GM12891 (cell line): ENCODE data around the gene RANGAP1.

ENCODE experiments used
- POLR2A ChIP-seq: IDR thresholded peaks from 2 replicates; pipeline ENCODE4 v1.6.1; 2011; ENCODE audit warnings: low read depth, low read length, control low read depth
- POLR2AphosphoS5 ChIP-seq: IDR thresholded peaks from 2 replicates; pipeline ENCODE4 v1.6.1; 2011; ENCODE audit warnings: low read depth, low read length, control low read depth
- POU2F2 ChIP-seq: IDR thresholded peaks from 2 replicates; pipeline ENCODE4 v1.6.1; 2011; ENCODE audit warnings: low read depth, mild to moderate bottlenecking, control low read depth, low read length, moderate library complexity
- TAF1 ChIP-seq: IDR thresholded peaks from 2 replicates; pipeline ENCODE4 v1.6.1; 2011; ENCODE audit warnings: low read depth, low read length, control low read depth

GRCh38 chr22:41290262-41291221 lies 4.6 kb upstream of the RANGAP1 start:
- TF ChIP-seq POLR2A: no peak
- no peak for TF ChIP-seq POU2F2
- TF ChIP-seq POLR2AphosphoS5: no peak
- TF ChIP-seq TAF1: no peak
